Neural cell (in vitro differentiated cells): ENCODE measurements around the gene CCDC12.

Source experiments
- CTCF ChIP-seq: fragments of 450-650 bp; IDR thresholded peaks from 2 replicates; pipeline ENCODE4 v1.5.1; 2014; ENCODE audit warnings: antibody characterized with exemption, mild to moderate bottlenecking, moderate library complexity; ENCODE audit not compliant: poor library complexity, severe bottlenecking
- EP300 ChIP-seq: fragments of 450-650 bp; conservative IDR thresholded peaks from 2 replicates; pipeline ENCODE4 v1.6.1; 2014; ENCODE audit warnings: antibody characterized with exemption, mild to moderate bottlenecking, moderate library complexity; ENCODE audit not compliant: poor library complexity, severe bottlenecking
- EZH2 ChIP-seq: fragments of 200-600, 300-800 bp; shearing (Covaris generic), sonication (generic); IDR thresholded peaks from 2 replicates; pipeline ENCODE4 v1.6.1; 2014; ENCODE audit warnings: antibody characterized with exemption, low read length, borderline replicate concordance, mild to moderate bottlenecking; ENCODE audit not compliant: insufficient read depth, poor library complexity, severe bottlenecking
- POLR2AphosphoS5 ChIP-seq: IDR thresholded peaks from 2 replicates; pipeline ENCODE4 v1.6.1; 2012
- RAD21 ChIP-seq: fragments of 450-650 bp; conservative IDR thresholded peaks from 2 replicates; pipeline ENCODE4 v1.6.1; 2014; ENCODE audit warnings: antibody characterized with exemption, mild to moderate bottlenecking, moderate library complexity
- REST ChIP-seq: IDR thresholded peaks from 2 replicates; pipeline ENCODE4 v1.6.1; 2012; ENCODE audit warnings: borderline replicate concordance
- TAF1 ChIP-seq: IDR thresholded peaks from 2 replicates; pipeline ENCODE4 v1.6.1; 2012; ENCODE audit warnings: low read depth

DNA sequence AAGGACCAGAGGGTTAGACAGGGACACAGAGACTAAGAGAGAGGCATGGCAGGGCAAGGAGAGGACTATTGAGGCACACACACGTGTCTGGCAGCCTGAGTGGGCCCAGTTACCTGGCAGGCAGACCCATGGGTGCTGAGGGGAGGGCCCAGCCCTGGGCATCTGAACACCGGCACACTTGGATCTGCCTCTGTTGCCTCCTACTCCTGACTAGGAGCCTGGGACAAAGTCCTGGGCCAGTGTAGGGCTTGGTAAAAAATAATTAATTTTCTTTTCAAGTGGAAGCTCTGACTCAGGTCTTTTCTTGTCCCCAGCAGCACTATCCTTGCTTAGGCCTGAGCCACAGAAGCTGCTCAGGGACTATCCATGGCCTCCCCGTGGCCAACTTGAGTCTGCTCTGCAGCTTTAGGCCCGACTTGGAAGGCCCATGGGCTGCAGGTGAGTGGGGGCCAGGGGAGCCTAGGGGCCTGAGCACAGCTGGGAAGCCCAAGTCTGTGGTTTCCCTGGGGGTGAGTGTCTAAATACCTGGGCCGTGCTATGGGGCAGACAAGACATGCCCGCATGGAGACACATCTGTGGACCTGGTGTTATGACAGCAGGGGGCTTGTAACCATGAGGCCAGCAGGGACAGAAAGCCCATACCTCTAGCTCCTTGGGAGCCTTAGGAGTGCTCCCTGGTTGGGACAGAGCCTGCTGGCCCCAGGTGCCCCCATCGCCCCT lies 99.0 kb downstream of the CCDC12 start, which contains the start of gene PTH1R:
- TF ChIP-seq POLR2AphosphoS5 = no peak
- no peak for TF ChIP-seq CTCF
- no peak for TF ChIP-seq EZH2
- TF ChIP-seq EP300 = no peak
- no peak for TF ChIP-seq TAF1
- TF ChIP-seq REST = no peak
- TF ChIP-seq RAD21 = no peak
